SK-N-MC (cell line): ENCODE results near the gene LRRC15.

ENCODE experiments used
- EZH2 ChIP-seq: fragments of 200-600 bp; sonication (generic); IDR thresholded peaks from one replicate; pipeline ENCODE4 v1.6.1; 2017; ENCODE audit warnings: antibody characterized with exemption
- FOXP2 ChIP-seq: optimal IDR thresholded peaks from 2 replicates; pipeline ENCODE3; 2011; ENCODE audit warnings: mild to moderate bottlenecking, moderate library complexity; ENCODE audit not compliant: insufficient read depth; ENCODE audit errors: extremely low read length, control extremely low read depth
- POLR2AphosphoS5 ChIP-seq: IDR thresholded peaks from 2 replicates; pipeline ENCODE4 v1.6.1; 2012; ENCODE audit warnings: mild to moderate bottlenecking, low read depth, low read length, borderline replicate concordance

DNA sequence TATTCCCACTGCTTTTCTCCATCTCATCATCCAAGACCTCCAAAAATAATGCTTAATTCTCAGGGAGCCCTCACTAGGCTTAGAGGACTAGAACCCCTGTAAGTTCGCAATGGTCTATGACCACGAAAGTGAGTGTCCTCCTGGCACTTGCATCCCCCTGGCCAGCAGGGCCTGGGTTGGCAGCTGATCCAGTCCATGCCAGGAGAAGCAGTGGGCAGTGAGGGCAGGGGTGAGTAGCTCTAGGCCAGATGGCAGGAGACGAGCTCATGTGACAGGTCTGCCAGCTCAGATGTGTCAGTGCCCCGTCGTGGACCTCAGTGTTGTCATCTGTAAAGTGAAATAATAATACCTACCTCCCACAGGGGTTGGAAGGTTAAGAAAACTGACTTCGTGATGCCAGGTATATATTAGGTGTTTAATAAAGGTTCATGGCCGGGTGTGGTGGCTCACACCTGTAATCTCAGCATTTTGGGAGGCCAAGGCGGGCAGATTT, 18.4 kb upstream of the LRRC15 start:
- TF ChIP-seq EZH2 (no peak), POLR2AphosphoS5 (no peak), FOXP2 (no peak)
